ENCODE measurements around the gene NELL2.
"Not testable (repeated sequence)": the region's sequence is repeated elsewhere in the genome, so short reads cannot be mapped to it uniquely, and the experiment has no call there.

Gene NELL2

DNA sequence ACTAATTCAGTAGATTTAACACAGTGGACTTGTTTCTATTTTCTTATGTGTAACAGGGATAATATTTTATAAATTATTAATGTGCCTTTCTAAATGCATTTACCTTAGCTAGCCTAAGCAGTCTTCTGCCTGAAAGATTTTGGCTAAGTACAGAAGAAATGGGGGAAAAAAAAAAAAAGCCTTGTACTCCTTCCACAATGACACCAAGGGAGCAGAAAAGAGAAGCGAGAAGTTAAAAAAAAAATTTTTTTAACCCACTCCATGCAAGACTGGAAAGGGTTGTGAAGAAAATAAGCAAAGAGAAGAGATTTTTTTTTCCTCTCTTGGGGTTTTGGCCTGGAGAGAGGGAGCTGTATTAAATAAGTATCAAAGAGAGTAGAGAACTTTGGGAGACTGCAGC, 28.7 kb downstream of the NELL2 start:
- no peak for DNase-seq

DNA sequence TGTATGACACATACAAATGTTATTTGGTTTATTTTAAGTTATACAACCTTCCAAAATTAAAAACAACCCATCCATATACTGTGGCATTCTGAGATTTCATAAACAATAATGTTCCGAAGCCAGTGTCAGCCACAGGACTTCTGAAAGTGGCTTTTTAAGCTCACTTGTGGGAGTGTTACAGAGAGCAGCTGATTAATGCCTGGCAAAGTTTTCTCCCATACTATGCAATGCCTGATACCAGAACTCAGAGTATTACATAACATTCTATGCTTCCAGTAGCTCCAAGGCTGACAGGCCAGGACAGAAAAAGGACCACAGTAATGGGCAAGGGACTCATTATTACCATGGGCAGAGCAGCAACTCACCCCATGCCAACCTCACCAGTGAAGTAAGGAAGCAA, 29.3 kb downstream of the NELL2 start:
- no peak for DNase-seq

DNA sequence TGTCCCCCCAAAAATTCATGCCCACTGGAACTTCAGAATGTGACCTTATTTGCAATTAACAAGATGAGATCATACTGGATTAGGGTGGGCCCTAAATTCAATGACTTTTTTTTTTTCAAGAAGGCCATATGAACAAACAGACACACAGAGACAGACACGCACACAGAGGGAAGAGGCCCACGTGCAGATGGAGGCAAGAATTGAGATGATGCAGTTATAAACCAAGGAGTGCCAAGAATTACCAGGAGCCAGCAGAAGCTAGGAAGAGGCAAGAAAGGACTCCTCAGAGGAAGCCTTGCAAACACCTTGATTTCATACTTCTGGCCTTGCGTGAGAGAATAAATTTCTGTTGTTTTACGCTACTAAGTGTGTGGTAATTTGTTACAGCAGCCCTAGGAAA, 33.4 kb downstream of the NELL2 start:
- DNase-seq = no peak

DNA sequence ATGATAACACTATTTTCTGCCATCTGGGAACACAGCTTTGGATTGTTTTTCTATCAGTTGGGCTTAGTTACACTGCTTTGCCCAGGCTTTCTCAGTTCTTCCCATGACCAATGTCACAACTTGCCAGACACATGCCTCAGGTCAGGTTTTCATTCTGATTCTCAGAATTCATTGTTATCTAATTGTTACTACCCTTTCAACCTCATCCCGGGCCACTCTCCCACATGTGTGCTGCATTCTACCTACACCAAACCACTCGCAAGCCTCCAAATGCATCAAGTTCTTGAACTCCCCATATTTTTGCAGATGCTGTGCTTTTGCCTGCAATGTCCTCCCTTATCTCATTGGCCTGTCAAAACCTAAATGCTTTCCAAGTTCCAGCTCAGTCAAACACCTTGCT, 36.3 kb downstream of the NELL2 start:
- no peak for DNase-seq

DNA sequence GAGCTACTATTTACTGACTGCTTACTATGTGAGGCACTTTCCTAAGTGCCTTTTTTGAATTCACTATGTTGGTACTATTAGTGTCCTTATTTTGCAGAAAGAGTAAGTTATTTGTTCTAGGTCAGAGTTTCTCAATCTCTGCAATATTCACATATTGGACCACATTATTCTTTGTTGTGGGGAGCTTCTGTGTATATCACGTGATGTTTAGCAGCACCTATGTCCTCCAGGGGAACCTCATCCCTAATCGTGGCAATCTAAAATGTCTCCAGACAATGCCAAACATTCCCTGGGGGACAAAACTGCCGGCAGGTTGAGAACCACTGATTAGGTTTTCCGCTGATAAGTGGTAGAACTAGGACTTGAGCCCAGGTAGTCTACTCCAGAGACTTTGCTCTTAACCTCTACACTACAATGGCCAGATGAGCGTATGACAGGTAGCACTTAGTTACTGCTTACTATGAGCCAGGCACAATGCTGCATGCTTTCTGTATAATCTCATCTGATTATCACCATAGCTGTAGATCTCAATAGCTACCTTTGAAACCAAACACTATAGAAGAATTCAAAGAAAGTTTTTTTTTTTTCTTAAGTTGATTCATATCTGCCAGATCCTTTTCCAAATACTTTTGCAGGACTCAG, 38.9 kb downstream of the NELL2 start:
- DNase-seq = no peak

DNA sequence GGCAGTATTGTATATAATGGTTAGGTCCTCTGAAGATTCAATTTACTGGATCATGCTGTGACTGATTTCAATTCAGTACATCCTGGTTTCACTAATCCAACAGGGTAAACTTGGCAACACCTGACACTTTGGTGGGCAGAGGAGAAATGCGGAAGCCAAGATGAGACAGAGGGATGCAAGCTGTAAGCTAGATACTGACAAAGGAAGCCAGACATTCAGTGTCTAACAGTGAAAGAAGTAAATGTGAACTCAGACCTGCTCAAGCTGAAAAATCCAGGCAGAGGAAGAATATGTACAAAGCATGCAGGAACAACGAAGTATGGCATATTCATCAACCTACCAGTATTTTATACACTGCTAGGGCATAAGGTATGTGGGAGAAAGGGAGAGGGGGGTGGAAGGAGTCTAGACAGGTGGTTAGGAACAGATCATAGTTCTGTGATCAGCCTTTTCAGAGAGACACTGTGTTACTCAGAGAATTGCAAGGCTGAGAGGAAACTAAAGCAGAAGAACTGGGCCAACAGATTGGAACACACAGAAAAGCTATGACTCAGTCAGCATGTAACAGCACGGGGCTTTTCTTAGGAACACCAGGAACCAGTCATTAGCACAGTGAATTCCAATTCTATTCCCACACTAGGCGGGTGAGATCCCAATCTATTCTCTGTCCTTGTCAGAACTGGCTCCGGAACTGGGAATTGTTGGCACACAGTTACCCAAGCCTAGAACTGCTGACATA, 40.3 kb downstream of the NELL2 start:
- no peak for DNase-seq

DNA sequence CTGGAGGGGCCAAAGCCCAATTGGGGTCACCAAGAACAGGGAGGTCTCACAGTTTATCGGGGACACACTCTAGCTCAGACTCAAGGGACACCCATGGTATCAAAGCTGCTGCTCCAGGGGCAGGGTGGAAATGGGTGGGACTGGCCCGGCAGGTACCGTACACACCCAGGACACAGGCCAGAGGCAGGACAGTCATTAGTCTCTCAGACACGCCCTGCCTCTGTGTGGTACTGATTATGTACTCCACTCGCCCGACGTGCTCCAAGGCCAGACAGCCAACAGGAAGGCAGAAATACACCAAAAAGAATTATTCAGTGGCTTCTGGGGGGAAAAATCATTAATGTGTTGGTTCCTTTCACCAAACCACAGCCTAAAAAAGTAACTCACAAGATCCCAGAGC, 41.1 kb downstream of the NELL2 start:
- not testable (repeated sequence) for DNase-seq

DNA sequence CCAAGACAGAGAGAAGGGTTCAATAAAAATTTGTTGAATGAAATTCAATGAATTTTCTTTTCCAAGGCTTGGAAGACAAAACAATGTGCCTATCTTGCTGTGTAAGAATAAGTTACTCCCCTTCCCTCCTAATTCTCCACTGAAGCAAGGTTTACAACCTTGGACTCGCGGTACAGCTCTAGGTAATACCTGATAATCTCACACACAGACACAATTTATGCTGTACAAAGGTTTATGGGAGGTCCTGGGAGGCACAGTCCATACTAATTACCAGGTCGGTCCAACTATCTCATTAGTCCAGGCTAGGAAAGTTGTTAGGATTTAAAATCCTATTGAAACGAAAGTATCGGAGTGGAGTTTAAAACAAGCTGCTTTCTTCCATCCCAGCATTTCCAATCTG, 42.6 kb downstream of the NELL2 start:
- no peak for DNase-seq

DNA sequence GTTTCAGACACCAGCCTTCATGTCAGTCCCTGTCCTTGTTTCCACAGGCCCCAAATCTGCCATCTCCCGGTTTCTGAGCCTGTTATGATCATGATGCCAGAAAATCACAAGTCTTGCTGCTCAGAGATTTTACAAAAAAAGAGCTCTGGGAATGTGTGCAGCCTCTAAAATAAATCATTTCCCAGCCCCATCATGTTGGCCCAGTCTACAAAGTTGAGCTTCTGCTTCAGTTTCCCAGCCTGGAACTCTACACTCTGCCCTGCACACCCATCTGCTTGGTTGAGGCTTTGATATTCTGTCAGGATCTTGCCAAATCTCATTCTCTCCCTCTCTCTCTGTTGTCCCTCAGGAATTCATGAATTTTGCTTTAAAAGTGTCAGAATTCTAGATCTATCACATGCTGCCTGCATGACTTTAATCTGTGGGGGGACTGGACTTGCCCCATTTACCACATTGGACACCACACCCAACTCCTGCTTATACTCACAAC, 45.5 kb downstream of the NELL2 start:
- no peak for DNase-seq

DNA sequence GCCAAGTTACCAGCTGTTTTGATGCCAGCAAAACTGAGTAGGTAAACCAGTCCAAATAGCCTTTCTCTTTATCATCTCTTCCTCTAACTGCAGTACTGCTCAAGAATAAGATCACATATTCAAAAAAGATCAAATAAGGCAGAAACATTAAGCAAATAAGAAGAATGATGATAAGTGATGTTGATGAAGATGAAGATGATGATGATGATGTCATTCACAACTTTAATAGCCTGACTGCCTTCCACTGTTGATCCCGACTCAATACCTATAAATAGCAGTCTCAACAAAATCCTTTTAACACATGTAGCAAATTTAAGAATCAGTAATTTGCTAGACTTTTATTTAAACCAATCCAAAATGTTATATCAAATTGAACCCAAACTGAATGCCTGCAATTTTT, 47.1 kb downstream of the NELL2 start:
- DNase-seq = no peak

DNA sequence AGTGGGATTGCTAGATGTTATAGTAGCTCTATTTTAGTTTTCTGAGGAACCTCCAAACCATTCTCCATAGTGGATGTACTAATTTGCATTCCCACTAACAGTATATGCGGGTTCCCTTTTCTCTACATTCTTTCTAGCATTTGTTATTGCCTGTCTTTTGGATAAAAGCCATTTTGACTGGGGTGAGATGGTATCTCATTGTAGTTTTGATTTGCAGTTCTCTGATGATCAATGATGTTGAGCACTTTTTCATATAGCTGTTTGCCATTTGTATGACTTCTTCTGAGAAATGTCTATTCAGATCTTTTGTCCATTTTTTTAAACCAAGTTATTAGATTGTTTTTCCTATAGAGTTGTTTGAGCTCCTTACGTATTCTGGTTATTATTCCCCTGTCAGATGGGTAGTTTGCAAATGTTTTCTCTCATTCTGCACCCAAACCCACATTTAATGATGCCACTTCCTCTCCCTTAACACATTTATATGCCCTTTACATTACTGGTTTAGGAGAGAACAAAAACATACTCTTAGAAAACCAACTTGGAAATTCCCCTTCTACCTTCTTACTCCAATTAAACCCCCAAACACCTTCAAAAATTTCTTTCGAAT, 48.2 kb downstream of the NELL2 start:
- no peak for DNase-seq

DNA sequence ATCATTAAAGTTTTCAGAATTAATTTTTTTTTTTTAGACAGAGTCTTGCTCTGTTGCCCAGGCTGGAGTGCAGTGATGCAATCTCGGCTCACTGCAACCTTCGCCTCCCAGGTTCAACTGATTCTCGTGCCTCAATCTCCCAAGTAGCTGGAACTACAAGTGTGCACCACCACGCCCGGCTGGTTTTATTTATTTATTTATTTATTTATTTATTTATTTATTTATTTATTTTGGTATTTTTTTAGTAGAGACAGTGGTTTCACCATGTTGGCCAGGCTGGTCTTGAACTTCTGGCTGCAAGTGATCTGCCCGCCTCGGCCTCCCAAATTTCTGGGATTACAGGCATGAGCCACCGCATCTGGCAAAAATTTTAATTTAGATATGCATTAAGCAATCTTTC, 54.4 kb downstream of the NELL2 start:
- not testable (repeated sequence) for DNase-seq

DNA sequence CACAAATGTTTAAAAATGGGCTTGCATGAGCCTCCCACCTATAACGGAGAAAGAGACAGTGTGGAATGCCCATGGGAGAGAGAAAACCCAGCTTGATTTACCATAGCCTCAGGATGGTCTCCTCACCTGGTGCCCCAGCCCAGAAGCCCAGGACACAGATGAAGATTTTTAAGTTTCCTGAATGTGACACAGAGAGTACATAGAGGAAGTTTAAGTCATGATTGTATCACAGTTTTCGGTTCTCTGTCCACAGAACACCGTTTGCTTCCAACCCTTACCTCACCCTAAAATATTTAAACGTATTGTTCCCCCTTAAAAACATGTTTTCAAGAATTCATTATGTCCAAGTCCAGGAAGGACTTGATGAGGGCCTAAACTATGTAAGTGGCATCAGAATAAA, 56.2 kb downstream of the NELL2 start:
- no peak for DNase-seq

DNA sequence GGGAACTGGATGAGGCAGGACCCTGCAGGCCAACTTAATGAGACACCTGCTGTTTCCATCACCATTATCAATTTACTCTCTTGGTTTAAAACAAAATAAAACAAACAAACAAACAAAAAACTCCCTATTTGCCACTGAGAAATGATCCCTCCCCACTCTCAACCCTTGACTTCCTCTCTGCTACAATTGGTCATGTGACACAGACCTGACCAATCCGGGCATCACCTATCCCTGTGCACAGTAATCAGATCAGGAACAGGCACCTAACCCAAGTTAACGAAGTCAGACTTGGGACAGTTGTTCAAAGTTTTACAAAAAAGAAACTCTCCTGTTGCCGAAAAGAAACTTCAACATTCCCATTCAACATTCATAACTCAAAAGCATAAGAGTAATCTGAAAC, 58.4 kb downstream of the NELL2 start:
- DNase-seq = no peak

DNA sequence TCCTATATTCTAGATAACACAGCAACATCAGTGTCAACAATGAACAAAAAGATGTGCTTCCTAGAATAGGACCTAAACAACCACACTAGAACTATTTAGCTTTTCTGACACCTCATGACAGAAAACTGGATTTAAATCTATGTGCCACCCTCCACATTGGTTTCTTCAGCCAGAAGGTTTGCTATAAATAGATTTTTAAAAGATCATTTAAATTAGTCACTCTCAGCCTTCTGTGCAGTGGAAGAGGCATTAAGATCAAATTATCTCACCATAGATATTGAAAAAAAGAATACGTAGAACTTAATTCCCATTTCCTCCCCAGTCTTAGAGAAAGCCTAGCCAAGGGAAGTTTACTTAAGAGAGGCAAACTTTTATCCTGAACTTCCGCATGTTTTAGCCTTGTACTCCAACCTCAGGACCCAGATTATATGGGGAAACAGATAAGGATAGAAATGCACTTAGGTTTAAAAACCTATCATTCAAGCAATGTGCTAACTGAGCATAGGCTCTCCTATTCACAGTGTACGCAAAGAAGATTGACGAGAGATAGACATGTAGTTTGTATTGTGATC, 59.6 kb downstream of the NELL2 start:
- no peak for DNase-seq

DNA sequence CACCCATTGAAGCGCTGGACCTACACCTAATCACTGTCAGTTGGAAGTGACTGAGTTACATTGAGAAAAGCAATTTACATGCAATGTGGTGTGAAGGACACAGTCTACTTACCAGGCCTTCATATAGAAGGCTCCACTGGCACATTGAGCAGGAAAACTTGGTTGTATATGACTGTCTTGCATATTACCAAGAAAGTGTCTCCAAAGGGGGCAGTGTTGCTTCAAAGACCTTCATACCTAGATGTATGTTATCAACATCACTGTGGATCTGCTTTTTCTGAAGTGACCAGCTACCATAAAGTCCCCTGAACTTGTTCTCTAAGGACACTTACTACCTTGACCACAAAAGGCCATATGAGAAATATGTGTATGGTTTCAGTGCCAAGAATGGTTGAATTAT, 64.1 kb downstream of the NELL2 start:
- peak in 1 of 2 experiments; percentile 5 for DNase-seq

DNA sequence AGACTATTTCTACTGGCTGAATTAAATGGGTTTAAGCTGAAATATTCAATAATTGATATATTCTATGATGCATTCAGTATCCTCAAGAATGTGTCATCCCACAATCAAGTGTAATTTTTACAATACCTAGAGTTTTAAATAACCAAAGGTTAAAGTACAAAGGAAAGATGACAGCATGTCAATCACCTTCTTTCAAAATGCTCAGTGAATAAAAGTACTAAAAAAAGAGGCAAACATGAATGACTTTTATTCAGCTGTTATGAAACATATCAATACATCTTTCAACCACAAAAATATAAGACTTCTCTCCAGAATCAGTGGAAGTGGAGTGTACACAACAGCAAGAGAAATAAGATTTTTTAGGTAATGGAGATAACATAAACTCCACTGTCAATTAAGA, 72.0 kb downstream of the NELL2 start:
- no peak for DNase-seq

DNA sequence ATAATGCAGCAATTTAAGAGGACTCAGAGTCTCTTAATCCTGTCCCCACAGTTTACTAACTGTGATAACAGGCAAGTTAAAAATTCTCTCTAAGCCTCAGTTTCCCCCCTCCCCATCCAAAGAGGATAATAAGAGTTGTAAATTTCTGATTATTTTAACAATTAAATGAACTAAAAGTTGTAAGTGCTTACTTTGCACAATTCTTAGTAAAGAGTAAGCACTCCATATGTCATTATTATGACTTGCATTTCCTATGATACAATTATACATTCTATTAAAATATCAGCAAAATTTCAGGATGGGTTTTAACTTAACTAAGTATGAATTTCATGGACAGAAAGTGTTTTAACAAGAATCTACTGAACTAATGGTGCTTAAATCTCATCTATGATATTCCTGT, 80.1 kb downstream of the NELL2 start:
- DNase-seq = no peak

DNA sequence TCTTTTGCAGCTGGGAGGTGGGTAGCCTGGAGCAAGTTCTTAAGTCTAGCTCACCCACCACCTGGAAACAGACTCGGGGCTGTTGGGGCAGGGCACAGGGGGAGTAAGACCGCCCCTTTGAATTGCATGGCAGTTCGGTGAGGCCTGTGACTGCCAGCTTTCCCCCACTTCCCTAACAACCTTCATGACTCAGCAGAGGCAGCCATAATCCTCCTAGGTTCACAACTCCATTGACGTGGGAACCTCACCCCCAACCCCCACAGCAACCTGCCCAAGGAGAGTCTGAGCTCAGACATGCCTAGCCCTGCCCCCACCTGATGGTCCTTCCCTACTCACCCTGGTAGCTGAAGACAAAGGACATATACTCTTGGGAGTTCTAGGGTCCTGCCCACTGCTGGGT, 87.4 kb downstream of the NELL2 start:
- no peak for DNase-seq

DNA sequence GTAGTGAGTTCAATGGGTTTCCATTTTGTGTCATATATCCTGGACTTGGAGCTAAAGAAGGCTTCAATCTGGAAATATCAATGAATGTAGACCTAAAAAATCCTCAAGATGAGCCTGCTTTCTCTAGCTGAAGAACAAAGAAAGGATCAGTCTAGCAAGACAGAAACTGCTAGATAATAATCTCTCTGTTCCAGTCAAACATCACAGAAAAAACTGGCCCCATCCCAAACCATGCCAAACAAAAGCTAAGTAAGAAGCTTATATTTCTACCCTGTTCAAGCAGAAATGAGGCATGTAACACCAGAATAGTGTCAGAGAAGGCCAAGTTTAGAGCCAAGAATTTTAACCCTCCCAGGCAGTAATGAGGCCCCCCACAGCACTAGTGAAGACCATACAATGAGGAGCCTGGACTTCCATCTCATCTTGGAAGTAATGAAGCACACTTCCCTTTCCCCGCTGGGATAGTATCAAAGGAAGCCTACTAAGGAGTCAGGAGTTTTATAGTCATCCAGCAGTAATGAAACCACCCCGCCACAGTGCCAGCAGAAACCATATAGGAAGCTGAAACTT, 95.8 kb downstream of the NELL2 start:
- no peak for DNase-seq

DNA sequence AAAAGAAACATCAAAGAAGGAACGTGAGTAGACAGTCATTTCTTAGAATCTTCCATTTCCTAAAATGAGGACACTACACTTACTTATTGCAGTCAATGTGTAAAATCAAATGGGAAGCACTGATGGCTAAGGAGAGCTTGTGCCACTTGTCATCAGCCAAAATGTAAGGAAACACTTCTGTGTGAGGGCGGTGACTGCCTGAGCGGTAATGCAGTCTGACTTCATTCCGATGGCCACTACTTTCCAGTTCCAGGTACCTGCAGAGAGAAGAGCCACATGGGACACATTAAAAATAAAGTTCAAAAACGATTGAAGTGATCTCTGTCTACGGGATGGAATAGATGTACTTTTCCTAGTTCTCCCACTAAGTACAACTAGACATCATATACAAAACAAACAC, 96.3 kb downstream of the NELL2 start:
- no peak for DNase-seq

DNA sequence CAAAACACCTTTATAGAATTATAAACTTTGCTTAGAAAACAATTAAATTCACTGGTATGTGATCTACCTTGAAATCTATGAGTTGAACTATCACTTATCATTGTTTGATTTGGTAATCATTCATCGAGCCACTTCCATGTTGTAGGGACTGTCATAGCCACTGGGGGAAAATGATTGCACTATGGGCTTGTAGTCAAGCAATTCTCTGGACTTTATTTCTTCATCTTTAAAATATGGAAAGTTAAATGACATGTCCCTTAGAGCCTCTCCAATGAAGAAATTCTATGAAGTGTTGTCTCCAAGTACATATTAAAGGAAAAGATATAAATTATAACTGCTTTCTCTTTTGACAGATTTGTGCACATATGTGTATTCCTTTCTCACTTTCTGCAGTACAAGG, 97.3 kb downstream of the NELL2 start:
- DNase-seq = no peak

DNA sequence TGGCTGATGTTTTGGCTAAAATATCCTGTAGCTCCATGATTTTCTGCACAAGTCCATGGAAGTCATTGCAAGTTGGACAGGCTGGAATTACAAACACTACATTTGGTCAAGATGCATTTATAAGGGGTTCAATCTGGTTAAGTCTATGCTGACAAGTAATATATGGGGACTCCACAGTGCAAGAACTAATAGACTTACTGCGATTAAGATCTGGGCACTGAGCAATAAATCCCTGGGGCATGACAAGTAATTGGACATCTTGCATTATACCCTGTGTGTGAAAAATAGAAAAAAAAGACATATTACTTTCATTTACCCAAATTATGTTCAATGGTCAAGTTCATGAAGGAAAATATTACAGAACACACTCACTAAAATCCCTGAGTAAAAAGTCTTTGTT, 99.1 kb downstream of the NELL2 start:
- DNase-seq = no peak

DNA sequence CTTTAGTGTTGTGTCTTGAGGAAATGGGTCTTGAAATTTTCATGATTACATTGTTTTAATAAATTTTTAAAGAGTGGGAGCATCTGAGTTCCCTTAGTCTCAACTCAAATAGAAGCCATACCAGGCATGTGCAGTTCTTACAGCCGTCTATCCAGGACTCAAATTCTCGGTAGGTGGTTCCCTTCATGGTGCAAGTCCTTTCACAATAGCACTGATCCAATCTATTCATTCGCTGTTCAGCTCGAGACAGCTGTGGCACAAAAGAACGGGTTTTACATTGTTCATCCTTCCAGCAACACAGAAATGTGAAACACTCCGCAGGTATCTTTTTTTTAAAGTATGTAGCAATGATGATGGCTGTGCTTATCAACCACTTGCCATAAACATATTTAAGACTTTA, 100.2 kb downstream of the NELL2 start:
- DNase-seq = no peak

Measured in SW 1271 (cell line).